CD14-positive monocyte (primary cell): ENCODE data around the gene SLC6A18. TPM values are rescaled to one million over a fixed set of nuclear protein-coding genes. Genes with fewer than 3 reads are reported as not detected.

Source experiments
- DNase-seq, 3 donors: peaks; one replicate each; pipeline ENCODE4 v3.0.0-alpha.2; 2011 to 2022
- H2AFZ ChIP-seq: 2 replicates; pipeline ENCODE4 v1.6.0; 2012; ENCODE audit warnings: mild to moderate bottlenecking, low read depth, low read length, inconsistent platforms; ENCODE audit not compliant: insufficient read depth, poor library complexity, severe bottlenecking
- H3K27ac ChIP-seq, 2 donors: 1 replicate in 1 of 2; 2 replicates in 1 of 2; pipeline ENCODE4 v1.5.1; 2012 to 2013; ENCODE audit warnings: low read length in 2 of 2, control low read depth in 1 of 2, inconsistent platforms in 1 of 2, low read depth in 1 of 2, mild to moderate bottlenecking in 1 of 2
- H3K27me3 ChIP-seq, 2 donors: one replicate each; pipeline versions ENCODE4 v1.6.0 to v1.6.1; 2011 to 2013; ENCODE audit warnings: low read length in 2 of 2; ENCODE audit not compliant: control insufficient read depth in 2 of 2, insufficient read depth in 2 of 2
- H3K36me3 ChIP-seq, 2 donors: replicated peaks in 1 of 2; 1 replicate in 1 of 2; 2 replicates in 1 of 2; pipeline versions ENCODE4 v1.5.1 to v1.6.1; 2012 to 2013; ENCODE audit warnings: low read length in 2 of 2, control low read depth in 1 of 2, inconsistent platforms in 1 of 2, mild to moderate bottlenecking in 1 of 2; ENCODE audit not compliant: insufficient read depth in 2 of 2, control insufficient read depth in 1 of 2
- H3K4me1 ChIP-seq, 2 donors: 1 replicate in 1 of 2; 2 replicates in 1 of 2; pipeline versions ENCODE4 v1.5.1 to v1.6.1; 2012 to 2013; ENCODE audit warnings: low read length in 2 of 2, control low read depth in 1 of 2, inconsistent platforms in 1 of 2, mild to moderate bottlenecking in 1 of 2, moderate library complexity in 1 of 2; ENCODE audit not compliant: insufficient read depth in 2 of 2, control insufficient read depth in 1 of 2
- H3K4me2 ChIP-seq: replicated peaks from 2 replicates; pipeline ENCODE3; 2012; ENCODE audit warnings: low read length, moderate library complexity, mild to moderate bottlenecking; ENCODE audit not compliant: poor library complexity, severe bottlenecking; ENCODE audit errors: extremely low read depth
- H3K4me3 ChIP-seq, 3 experiments: fragments of 200-600 bp in 1 of 3; sonication (generic) in 1 of 3; replicated peaks in 1 of 3; 1 replicate in 2 of 3; 2 replicates in 1 of 3; pipeline ENCODE4 v1.5.1; 2011 to 2013; ENCODE audit warnings: low read length in 3 of 3, mild to moderate bottlenecking in 3 of 3, control low read depth in 2 of 3, low read depth in 2 of 3, inconsistent platforms in 1 of 3, moderate library complexity in 1 of 3
- H3K79me2 ChIP-seq: 2 replicates; pipeline ENCODE4 v1.6.0; 2012; ENCODE audit warnings: mild to moderate bottlenecking, control low read depth, inconsistent platforms, low read length, moderate library complexity; ENCODE audit not compliant: insufficient read depth
- H3K9ac ChIP-seq: 2 replicates; pipeline ENCODE4 v1.6.0; 2017; ENCODE audit warnings: low read length, mild to moderate bottlenecking; ENCODE audit not compliant: insufficient read depth, poor library complexity, severe bottlenecking
- H3K9me3 ChIP-seq, 2 donors: replicated peaks in 1 of 2; 1 replicate in 1 of 2; 2 replicates in 1 of 2; pipeline versions ENCODE4 v1.5.1 to v1.6.1; 2012 to 2013; ENCODE audit warnings: low read length in 2 of 2, control low read depth in 1 of 2; ENCODE audit not compliant: control insufficient read depth in 1 of 2, insufficient read depth in 1 of 2
- H4K20me1 ChIP-seq: 2 replicates; pipeline ENCODE4 v1.6.0; 2012; ENCODE audit warnings: mild to moderate bottlenecking, low read length, control low read depth, moderate library complexity; ENCODE audit not compliant: insufficient read depth
- H3K27ac Mint-ChIP-seq, 7 donors: one replicate each; pipeline ENCODE4 v1.8.0; 2020; ENCODE audit warnings: mild to moderate bottlenecking in 7 of 7, mixed read lengths in 7 of 7, moderate library complexity in 6 of 7, inconsistent platforms in 2 of 7
- H3K27me3 Mint-ChIP-seq, 3 donors: one replicate each; pipeline ENCODE4 v1.8.0; 2021 to 2022; ENCODE audit warnings: low read depth in 3 of 3, mild to moderate bottlenecking in 3 of 3, mixed read lengths in 3 of 3, moderate library complexity in 3 of 3, inconsistent platforms in 1 of 3
- H3K36me3 Mint-ChIP-seq, 2 donors: one replicate each; pipeline ENCODE4 v1.8.0; 2020; ENCODE audit warnings: mixed read lengths in 2 of 2, inconsistent platforms in 1 of 2, mild to moderate bottlenecking in 1 of 2
- H3K4me1 Mint-ChIP-seq: one replicate; pipeline ENCODE4 v1.8.0; 2020; ENCODE audit warnings: mild to moderate bottlenecking, mixed read lengths
- H3K4me3 Mint-ChIP-seq, 2 donors: one replicate each; pipeline ENCODE4 v1.8.0; 2020; ENCODE audit warnings: mild to moderate bottlenecking in 2 of 2, mixed read lengths in 2 of 2, moderate library complexity in 1 of 2
- H3K9me3 Mint-ChIP-seq, 7 donors: one replicate each; pipeline ENCODE4 v1.8.0; 2020 to 2022; ENCODE audit warnings: mixed read lengths in 7 of 7, mild to moderate bottlenecking in 6 of 7, moderate library complexity in 6 of 7, inconsistent platforms in 2 of 7
- whole genome bisulfite sequencing: methylation state at CpG from one replicate; pipeline ENCODE4 v1.1.5; 2013; ENCODE audit warnings: missing lambda C conversion rate; ENCODE audit not compliant: insufficient coverage; 5-methylcytosine and 5-hydroxymethylcytosine counted together
- intact Hi-C, 2 donors: fragments of 100-400 bp; cut with micrococcal nuclease; formaldehyde crosslinking; loops; one replicate each; pipeline versions ENCODE4 v1.15.0 to v1.15.1; 2023
- polyA plus RNA-seq, 3 donors: library from polyadenylated mRNA; depleted of rRNA in 1 of 3; unstranded in 2 of 3; stranded (reverse) in 1 of 3; fragments of 300-500 nt in 2 of 3; fragments of >200 nt in 1 of 3; fragmentation: Illumina TruSeq in 2 of 3; gene quantifications; 1 replicate in 2 of 3; 2 replicates in 1 of 3; pipeline ENCODE4 v1.2.3, GENCODE V29; 2012 to 2021
- TF ChIP-seq, protein P1 (sequence below): fragments of 200-600 bp; IDR thresholded peaks from one replicate; pipeline ENCODE4 v1.8.0; 2022; ENCODE audit warnings: antibody characterized with exemption, mild to moderate bottlenecking

SLC6A18 gene
- polyA plus RNA-seq, 3 donors, result not detected

DNA sequence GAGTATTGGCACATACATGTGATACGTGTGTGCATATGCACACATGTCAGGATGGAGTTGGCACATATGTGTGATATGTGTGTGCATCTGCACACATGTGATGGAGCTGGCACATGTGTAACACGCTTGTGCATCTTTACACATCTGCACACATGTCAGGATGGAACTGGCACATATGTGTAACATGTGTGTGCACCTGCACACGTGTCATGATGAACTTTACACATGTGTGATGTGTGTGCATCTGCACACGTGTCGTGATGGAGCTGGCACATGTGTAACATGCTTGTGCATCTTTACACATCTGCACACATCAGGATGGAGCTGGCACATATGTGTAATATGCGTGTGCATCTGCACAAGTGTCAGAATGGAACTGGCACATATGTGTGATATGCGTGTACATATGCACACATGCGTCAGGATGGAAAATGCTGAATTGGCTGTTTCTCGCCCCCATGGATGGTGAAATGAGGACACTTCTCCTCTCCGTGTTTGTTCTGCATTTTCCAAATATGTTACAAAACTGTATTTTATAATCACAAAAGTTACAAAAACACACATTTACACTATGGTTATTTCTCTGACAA, 40.0 kb upstream of the SLC6A18 start:
- Histone ChIP-seq H3K79me2 (no peaks in the 10 kb centered on the region), H2AFZ (no peak overlapping the region), H3K9ac (no peak overlapping the region), H3K4me1 (no peaks in the 10 kb centered on the region), H4K20me1 (no peaks in the 10 kb centered on the region), H3K27ac (no peak overlapping the region), H3K27me3 (no peaks in the 10 kb centered on the region), H3K4me3 (no peak overlapping the region), H3K4me2 (no peak overlapping the region), H3K9me3 (no peaks in the 10 kb centered on the region), H3K36me3 (no peaks in the 10 kb centered on the region)
- no peak overlapping the region for H3K27ac Mint-ChIP-seq
- no peak for DNase-seq
- TF ChIP-seq, protein P1, sequence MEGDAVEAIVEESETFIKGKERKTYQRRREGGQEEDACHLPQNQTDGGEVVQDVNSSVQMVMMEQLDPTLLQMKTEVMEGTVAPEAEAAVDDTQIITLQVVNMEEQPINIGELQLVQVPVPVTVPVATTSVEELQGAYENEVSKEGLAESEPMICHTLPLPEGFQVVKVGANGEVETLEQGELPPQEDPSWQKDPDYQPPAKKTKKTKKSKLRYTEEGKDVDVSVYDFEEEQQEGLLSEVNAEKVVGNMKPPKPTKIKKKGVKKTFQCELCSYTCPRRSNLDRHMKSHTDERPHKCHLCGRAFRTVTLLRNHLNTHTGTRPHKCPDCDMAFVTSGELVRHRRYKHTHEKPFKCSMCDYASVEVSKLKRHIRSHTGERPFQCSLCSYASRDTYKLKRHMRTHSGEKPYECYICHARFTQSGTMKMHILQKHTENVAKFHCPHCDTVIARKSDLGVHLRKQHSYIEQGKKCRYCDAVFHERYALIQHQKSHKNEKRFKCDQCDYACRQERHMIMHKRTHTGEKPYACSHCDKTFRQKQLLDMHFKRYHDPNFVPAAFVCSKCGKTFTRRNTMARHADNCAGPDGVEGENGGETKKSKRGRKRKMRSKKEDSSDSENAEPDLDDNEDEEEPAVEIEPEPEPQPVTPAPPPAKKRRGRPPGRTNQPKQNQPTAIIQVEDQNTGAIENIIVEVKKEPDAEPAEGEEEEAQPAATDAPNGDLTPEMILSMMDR, result no peak
- no peaks in the 10 kb centered on the region for H3K4me1 Mint-ChIP-seq
- peaks cover 2 to 7% (median 4%) of the 10 kb centered on the region in 3 donors for H3K27me3 Mint-ChIP-seq
- H3K36me3 Mint-ChIP-seq, result no peaks in the 10 kb centered on the region
- 97% methylated on average over 5 of the region's 10 CpGs for WGBS
- no peak overlapping the region for H3K4me3 Mint-ChIP-seq
- no peaks in the 10 kb centered on the region for H3K9me3 Mint-ChIP-seq
- intact Hi-C loops, result no loop called here

DNA sequence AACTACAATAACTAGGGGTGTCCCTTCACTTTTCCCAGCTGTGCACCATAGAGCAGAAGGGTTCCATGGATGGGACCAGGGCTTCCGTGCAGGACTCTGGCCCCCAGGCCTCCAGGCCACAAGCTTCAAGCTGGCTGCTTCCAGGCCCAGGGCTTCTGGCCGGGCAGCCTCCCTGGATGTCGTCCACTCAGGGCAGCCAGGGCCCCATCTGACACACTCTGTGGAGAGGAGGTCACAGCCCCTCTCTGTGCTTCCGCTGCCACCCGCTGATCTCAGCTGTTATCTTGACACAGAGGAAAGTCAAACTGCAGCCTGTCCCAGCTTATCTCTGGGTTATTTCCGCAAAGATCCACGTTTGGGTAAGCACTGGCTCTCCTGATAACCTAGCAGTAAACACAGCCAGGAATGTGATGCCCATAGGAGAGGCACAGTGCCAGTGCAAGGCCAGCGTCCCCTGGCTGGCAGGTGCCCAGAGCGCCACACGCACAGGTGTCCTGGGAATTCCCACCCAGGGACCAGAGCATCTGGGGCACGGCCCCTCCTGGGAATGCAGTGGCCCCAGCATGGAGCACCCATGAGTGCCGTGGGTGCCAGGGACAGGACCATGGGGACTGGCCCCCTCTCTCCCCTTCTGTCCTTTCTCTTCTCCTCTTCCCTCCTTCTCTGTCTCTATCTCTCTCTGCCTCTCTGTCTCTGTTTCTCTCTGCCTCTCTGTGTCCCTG, 39.4 kb upstream of the SLC6A18 start:
- no peak overlapping the region for H3K4me3 ChIP-seq
- peaks cover under 1% of the 10 kb centered on the region for H3K4me1 Mint-ChIP-seq
- TF ChIP-seq, protein P1, result no peak
- WGBS, result 84% methylated on average over 12 of the region's 12 CpGs
- no peaks in the 10 kb centered on the region for H3K79me2 ChIP-seq
- no peaks in the 10 kb centered on the region for H4K20me1 ChIP-seq
- H3K9me3 ChIP-seq, result no peaks in the 10 kb centered on the region
- H3K9ac ChIP-seq, result no peak overlapping the region
- no peaks in the 10 kb centered on the region for H3K4me1 ChIP-seq
- H3K27ac ChIP-seq, result no peak overlapping the region
- H3K4me2 ChIP-seq, result no peak overlapping the region
- H2AFZ ChIP-seq, result no peak overlapping the region
- no peak overlapping the region for H3K27ac Mint-ChIP-seq
- H3K36me3 ChIP-seq, result no peaks in the 10 kb centered on the region
- intact Hi-C loops, result no loop called here
- H3K27me3 ChIP-seq, result no peaks in the 10 kb centered on the region
- H3K27me3 Mint-ChIP-seq, result peaks cover 2 to 8% (median 4%) of the 10 kb centered on the region in 3 donors
- H3K36me3 Mint-ChIP-seq, result no peaks in the 10 kb centered on the region
- no peak overlapping the region for H3K4me3 Mint-ChIP-seq
- no peak for DNase-seq
- H3K9me3 Mint-ChIP-seq, result no peaks in the 10 kb centered on the region
